Prostate gland (tissue), 2 donors: ENCODE results near the gene ONECUT3. TPM values are rescaled to one million over a fixed set of nuclear protein-coding genes. Genes with fewer than 3 reads are reported as not detected.

Experiments
- DNase-seq: peaks from one replicate; pipeline ENCODE4 v3.0.0-alpha.2; 2019; ENCODE audit warnings: low spot score
- H3K27ac ChIP-seq, 2 donors: fragments of 200-600 bp; sonication (generic); 2 replicates each; pipeline ENCODE4 v1.5.1; 2017 to 2019
- H3K27me3 ChIP-seq: fragments of 200-600 bp; sonication (generic); replicated peaks from 2 replicates; pipeline ENCODE4 v1.5.1; 2019; ENCODE audit not compliant: insufficient read depth
- H3K36me3 ChIP-seq, 2 donors: fragments of 200-600 bp; sonication (generic); 1 replicate in 1 of 2; 2 replicates in 1 of 2; pipeline versions ENCODE4 v1.5.1 to v1.8.1; 2017 to 2019
- H3K4me1 ChIP-seq: fragments of 200-600 bp; sonication (generic); replicated peaks from 2 replicates; pipeline ENCODE4 v1.5.1; 2019
- H3K4me3 ChIP-seq, 2 donors: fragments of 200-600 bp; sonication (generic); 2 replicates each; pipeline ENCODE4 v1.5.1; 2017 to 2019
- H3K9me3 ChIP-seq: fragments of 200-600 bp; sonication (generic); 2 replicates; pipeline ENCODE4 v1.5.1; 2017
- CTCF ChIP-seq, 4 experiments: fragments of 200-600 bp in 2 of 4; fragments of 450-650 bp in 2 of 4; sonication (generic) in 2 of 4; IDR thresholded peaks; 1 replicate in 3 of 4; 2 replicates in 1 of 4; pipeline ENCODE4 v1.5.1; 2016 to 2019; ENCODE audit warnings: antibody characterized with exemption in 4 of 4, mild to moderate bottlenecking in 2 of 4, moderate library complexity in 2 of 4
- POLR2A ChIP-seq: fragments of 450-650 bp; IDR thresholded peaks from one replicate; pipeline ENCODE4 v1.6.1; 2016; ENCODE audit warnings: antibody characterized with exemption, mild to moderate bottlenecking
- POLR2AphosphoS5 ChIP-seq: sonication (generic); formaldehyde crosslinking; IDR thresholded peaks from one replicate; pipeline ENCODE4 v1.6.1; 2017; ENCODE audit warnings: antibody characterized with exemption
- WGBS: methylation state at CpG from one replicate; pipeline ENCODE4 v1.1.5; 2018; 5-methylcytosine and 5-hydroxymethylcytosine counted together
- intact Hi-C: fragments of 100-400 bp; cut with DNase I; formaldehyde crosslinking; loops from one replicate; pipeline ENCODE4 v1.14.2; 2022
- total RNA-seq, 2 donors: library from RNA; depleted of rRNA; stranded (reverse); fragments of >200 nt; gene quantifications; one replicate each; pipeline ENCODE4 v1.1.0, GENCODE V29; 2016

Gene ONECUT3
- total RNA-seq, 2 donors from 2014 or later = not detected

GRCh38 chr19:1775951-1776605 lies 22.8 kb downstream of the ONECUT3 start:
- H3K9me3 ChIP-seq = no peaks in the 10 kb centered on the region
- WGBS = 3% methylated on average over 50 of the region's 50 CpGs
- H3K4me3 ChIP-seq = no peak overlapping the region
- intact Hi-C loops = no loop called here
- peaks cover 51% of the 10 kb centered on the region for H3K27me3 ChIP-seq
- H3K36me3 ChIP-seq = no peaks in the 10 kb centered on the region
- no peak for DNase-seq
- H3K4me1 ChIP-seq = no peaks in the 10 kb centered on the region
- H3K27ac ChIP-seq = no peak overlapping the region
- TF ChIP-seq CTCF (IDR thresholded peaks at IDR 0.05) (no peak), POLR2A (no peak), POLR2AphosphoS5 (no peak)

GRCh38 chr19:1776606-1777147 lies 23.4 kb downstream of the ONECUT3 start:
- H3K36me3 ChIP-seq = no peaks in the 10 kb centered on the region
- no peak overlapping the region for H3K27ac ChIP-seq
- no peaks in the 10 kb centered on the region for H3K9me3 ChIP-seq
- peaks cover 50% of the 10 kb centered on the region for H3K27me3 ChIP-seq
- no peak overlapping the region for H3K4me3 ChIP-seq
- DNase-seq = no peak
- H3K4me1 ChIP-seq = no peaks in the 10 kb centered on the region
- intact Hi-C loops = no loop called here
- WGBS = 6% methylated on average over 23 of the region's 23 CpGs
- no peak for TF ChIP-seq POLR2AphosphoS5
- TF ChIP-seq CTCF (IDR thresholded peaks at IDR 0.05) = no peak
- no peak for TF ChIP-seq POLR2A

- no peak overlapping the region for H3K27ac ChIP-seq
- intact Hi-C loops = no loop called here
- H3K4me1 ChIP-seq = no peaks in the 10 kb centered on the region
- peaks cover 51% of the 10 kb centered on the region for H3K27me3 ChIP-seq
- TF ChIP-seq POLR2AphosphoS5 (no peak), CTCF (IDR thresholded peaks at IDR 0.05) (no peak), POLR2A (no peak)
- no peaks in the 10 kb centered on the region for H3K9me3 ChIP-seq
- no peak for DNase-seq
- H3K36me3 ChIP-seq = no peaks in the 10 kb centered on the region
- 70% methylated on average over 10 of the region's 10 CpGs for WGBS
- no peak overlapping the region for H3K4me3 ChIP-seq
These were observed 23.8 kb downstream of the ONECUT3 start for GRCh38 chr19:1777149-1777548.

- no peak overlapping the region for H3K27ac ChIP-seq
- no peak for TF ChIP-seq POLR2AphosphoS5
- DNase-seq = no peak
- 20% methylated on average over 16 of the region's 16 CpGs for WGBS
- no peaks in the 10 kb centered on the region for H3K36me3 ChIP-seq
- H3K4me1 ChIP-seq = no peaks in the 10 kb centered on the region
- H3K9me3 ChIP-seq = no peaks in the 10 kb centered on the region
- H3K4me3 ChIP-seq = no peak overlapping the region
- peaks cover 43% of the 10 kb centered on the region for H3K27me3 ChIP-seq
- intact Hi-C loops = no loop called here
These were observed 26.3 kb downstream of the ONECUT3 start for GRCh38 chr19:1779574-1779973.

GRCh38 chr19:1780272-1780958 lies 27.1 kb downstream of the ONECUT3 start:
- H3K4me1 ChIP-seq = no peaks in the 10 kb centered on the region
- no peak overlapping the region for H3K4me3 ChIP-seq
- H3K27ac ChIP-seq = no peak overlapping the region
- H3K27me3 ChIP-seq = peaks cover 36% of the 10 kb centered on the region
- H3K9me3 ChIP-seq = no peaks in the 10 kb centered on the region
- TF ChIP-seq CTCF (IDR thresholded peaks at IDR 0.05) (no peak), POLR2AphosphoS5 (no peak), POLR2A (no peak)
- intact Hi-C loops = no loop called here
- WGBS = 22% methylated on average over 13 of the region's 14 CpGs
- H3K36me3 ChIP-seq = no peaks in the 10 kb centered on the region
- DNase-seq = no peak
